ENCODE results near the gene ATP5F1C.

Gene ATP5F1C

GRCh38 chr10:7829289-7829834, 41.4 kb downstream of the ATP5F1C start:
- no peak for TF ChIP-seq CTCF (IDR thresholded peaks at IDR 0.05; ENCODE audit: control extremely low read depth, extremely low read depth, low read depth, missing control alignments)
- CTCF ChIA-PET: interaction anchor here (1.3 kb wide), 1 partner anchor 10 kb away, joined by 3 read pairs; no protein-coding TSS in a partner anchor
- DNase-seq (ENCODE audit: extremely low spot score): no peak
- POLR2A ChIA-PET: no interaction called here

- no peak for DNase-seq (ENCODE audit: extremely low spot score)
- ChIA-PET POLR2A (no interaction called here), CTCF (no interaction called here)
- TF ChIP-seq CTCF (IDR thresholded peaks at IDR 0.05; ENCODE audit: control extremely low read depth, extremely low read depth, low read depth, missing control alignments): no peak
Measured at GRCh38 chr10:7832060-7832459, 44.1 kb downstream of the ATP5F1C start.

GRCh38 chr10:7833210-7833609, 45.2 kb downstream of the ATP5F1C start:
- no peak for DNase-seq (ENCODE audit: extremely low spot score)
- POLR2A ChIA-PET: no interaction called here
- CTCF ChIA-PET: no interaction called here
- no peak for TF ChIP-seq CTCF (IDR thresholded peaks at IDR 0.05; ENCODE audit: control extremely low read depth, extremely low read depth, low read depth, missing control alignments)

- ChIA-PET POLR2A (no interaction called here), CTCF (no interaction called here)
- no peak for DNase-seq (ENCODE audit: extremely low spot score)
Measured at GRCh38 chr10:7834262-7834661, 46.3 kb downstream of the ATP5F1C start.

GRCh38 chr10:7836571-7836970, 48.6 kb downstream of the ATP5F1C start:
- ChIA-PET POLR2A (no interaction called here), CTCF (no interaction called here)
- DNase-seq (ENCODE audit: extremely low spot score): no peak
- no peak for TF ChIP-seq CTCF (IDR thresholded peaks at IDR 0.05; ENCODE audit: control extremely low read depth, extremely low read depth, low read depth, missing control alignments)

More at GRCh38 chr10:7834262-7834661, 46.3 kb downstream of the ATP5F1C start:
- no peak for TF ChIP-seq CTCF (IDR thresholded peaks at IDR 0.05; ENCODE audit: control extremely low read depth, extremely low read depth, low read depth, missing control alignments)

- DNase-seq (ENCODE audit: extremely low spot score): no peak
- no peak for TF ChIP-seq CTCF (IDR thresholded peaks at IDR 0.05; ENCODE audit: control extremely low read depth, extremely low read depth, low read depth, missing control alignments)
- POLR2A ChIA-PET: no interaction called here
- CTCF ChIA-PET: interaction anchor here (1.7 kb wide), 1 partner anchor 20 kb away, joined by 4 read pairs; no protein-coding TSS in a partner anchor
Measured at GRCh38 chr10:7846591-7846990, 58.6 kb downstream of the ATP5F1C start.

Measured in GM10248 (cell line).